Neural cell (in vitro differentiated cells): ENCODE data around the gene SCAP. TPM values are rescaled to one million over a fixed set of nuclear protein-coding genes. Genes with fewer than 3 reads are reported as not detected.
"Not testable (repeated sequence)": the region's sequence is repeated elsewhere in the genome, so short reads cannot be mapped to it uniquely, and the experiment has no call there.

Source experiments
- H2AFZ ChIP-seq: fragments of 200-600, 300-800 bp; sonication (generic), shearing (Covaris generic); 2 replicates; pipeline ENCODE4 v1.6.0; 2014; ENCODE audit warnings: low read depth, mild to moderate bottlenecking, antibody characterized with exemption, low read length, moderate library complexity
- H3F3A ChIP-seq: fragments of 200-600 bp; shearing (Covaris generic); 2 replicates; pipeline ENCODE4 v1.6.1; 2016; ENCODE audit warnings: mild to moderate bottlenecking, moderate library complexity, mixed read lengths, antibody characterized with exemption, low read length; ENCODE audit not compliant: insufficient read depth, poor library complexity, severe bottlenecking
- H3K27ac ChIP-seq: fragments of 200-600, 300-800 bp; sonication (generic), shearing (Covaris generic); 2 replicates; pipeline ENCODE4 v1.5.1; 2014; ENCODE audit warnings: mild to moderate bottlenecking, low read length, moderate library complexity
- H3K27me3 ChIP-seq: fragments of 300-800, 200-600 bp; sonication (generic), shearing (Covaris generic); 2 replicates; pipeline ENCODE4 v1.6.0; 2014; ENCODE audit warnings: mild to moderate bottlenecking, low read depth, low read length, moderate library complexity; ENCODE audit not compliant: insufficient read depth
- H3K36me3 ChIP-seq: fragments of 300-800, 200-600 bp; sonication (generic), shearing (Covaris generic); 2 replicates; pipeline ENCODE4 v1.5.1; 2014; ENCODE audit warnings: mild to moderate bottlenecking, antibody characterized with exemption, low read length, moderate library complexity; ENCODE audit not compliant: insufficient read depth
- H3K4me2 ChIP-seq: fragments of 300-800, 200-600 bp; sonication (generic), shearing (Covaris generic); 2 replicates; pipeline ENCODE4 v1.6.0; 2014; ENCODE audit warnings: mild to moderate bottlenecking, low read length
- H3K4me3 ChIP-seq: fragments of 300-800, 200-600 bp; sonication (generic), shearing (Covaris generic); 2 replicates; pipeline ENCODE4 v1.5.1; 2014; ENCODE audit warnings: mild to moderate bottlenecking, low read length, moderate library complexity
- H3K79me2 ChIP-seq: fragments of 200-600 bp; shearing (Covaris generic); replicated peaks from 2 replicates; pipeline ENCODE4 v1.6.0; 2014; ENCODE audit warnings: mild to moderate bottlenecking, low read length, moderate library complexity; ENCODE audit not compliant: insufficient read depth
- H3K9ac ChIP-seq: fragments of 300-800, 200-600 bp; sonication (generic), shearing (Covaris generic); 2 replicates; pipeline ENCODE4 v1.6.1; 2016; ENCODE audit warnings: mild to moderate bottlenecking, low read length, mixed read lengths
- H3K9me2 ChIP-seq: fragments of 200-600 bp; shearing (Covaris generic); 2 replicates; pipeline ENCODE4 v1.6.1; 2016; ENCODE audit warnings: mild to moderate bottlenecking, low read length, mixed read lengths; ENCODE audit not compliant: insufficient read depth
- H3K9me3 ChIP-seq: fragments of 200-600, 300-800 bp; sonication (generic), shearing (Covaris generic); 2 replicates; pipeline ENCODE4 v1.6.1; 2016; ENCODE audit warnings: mild to moderate bottlenecking, mixed run types, low read length, moderate library complexity, mixed read lengths
- H4K20me1 ChIP-seq: fragments of 200-600 bp; shearing (Covaris generic); 2 replicates; pipeline ENCODE4 v1.6.1; 2016; ENCODE audit warnings: mild to moderate bottlenecking, mixed run types; ENCODE audit not compliant: insufficient read depth
- CTCF ChIP-seq: fragments of 450-650 bp; IDR thresholded peaks from 2 replicates; pipeline ENCODE4 v1.5.1; 2014; ENCODE audit warnings: antibody characterized with exemption, mild to moderate bottlenecking, moderate library complexity; ENCODE audit not compliant: poor library complexity, severe bottlenecking
- EP300 ChIP-seq: fragments of 450-650 bp; conservative IDR thresholded peaks from 2 replicates; pipeline ENCODE4 v1.6.1; 2014; ENCODE audit warnings: antibody characterized with exemption, mild to moderate bottlenecking, moderate library complexity; ENCODE audit not compliant: poor library complexity, severe bottlenecking
- EZH2 ChIP-seq: fragments of 200-600, 300-800 bp; shearing (Covaris generic), sonication (generic); IDR thresholded peaks from 2 replicates; pipeline ENCODE4 v1.6.1; 2014; ENCODE audit warnings: antibody characterized with exemption, low read length, borderline replicate concordance, mild to moderate bottlenecking; ENCODE audit not compliant: insufficient read depth, poor library complexity, severe bottlenecking
- MXI1 ChIP-seq: fragments of 450-650 bp; conservative IDR thresholded peaks from 2 replicates; pipeline ENCODE4 v1.6.1; 2014; ENCODE audit warnings: antibody characterized with exemption, mild to moderate bottlenecking; ENCODE audit not compliant: poor library complexity, severe bottlenecking
- POLR2AphosphoS5 ChIP-seq: IDR thresholded peaks from 2 replicates; pipeline ENCODE4 v1.6.1; 2012
- RAD21 ChIP-seq: fragments of 450-650 bp; conservative IDR thresholded peaks from 2 replicates; pipeline ENCODE4 v1.6.1; 2014; ENCODE audit warnings: antibody characterized with exemption, mild to moderate bottlenecking, moderate library complexity
- REST ChIP-seq: IDR thresholded peaks from 2 replicates; pipeline ENCODE4 v1.6.1; 2012; ENCODE audit warnings: borderline replicate concordance
- SMC3 ChIP-seq: fragments of 450-650 bp; conservative IDR thresholded peaks from 2 replicates; pipeline ENCODE4 v1.6.1; 2014; ENCODE audit warnings: antibody characterized with exemption, mild to moderate bottlenecking, moderate library complexity; ENCODE audit not compliant: poor library complexity
- TAF1 ChIP-seq: IDR thresholded peaks from 2 replicates; pipeline ENCODE4 v1.6.1; 2012; ENCODE audit warnings: low read depth
- polyA plus RNA-seq: library from polyadenylated mRNA; depleted of rRNA; stranded (reverse); fragments of >200 nt; gene quantifications from 2 replicates; pipeline ENCODE4 v1.2.3, GENCODE V29; 2014

Gene SCAP
- polyA plus RNA-seq, 1 donor from 2014 or later: 58.0 TPM

GRCh38 chr3:47482366-47482765, 6.6 kb upstream of the SCAP start:
- Histone ChIP-seq H3K36me3 (no peaks in the 10 kb centered on the region), H3K27ac (no peak overlapping the region), H2AFZ (no peak overlapping the region), H3K4me2 (no peak overlapping the region), H3K27me3 (no peaks in the 10 kb centered on the region), H3K4me3 (no peak overlapping the region), H3K9me3 (no peaks in the 10 kb centered on the region), H3F3A (no peaks in the 10 kb centered on the region), H3K9me2 (no peaks in the 10 kb centered on the region), H4K20me1 (no peaks in the 10 kb centered on the region), H3K79me2 (no peaks in the 10 kb centered on the region), H3K9ac (no peak overlapping the region)
- TF ChIP-seq MXI1 (no peak), RAD21 (no peak), SMC3 (no peak), POLR2AphosphoS5 (no peak), CTCF (no peak), REST (no peak), EZH2 (no peak), TAF1 (no peak), EP300 (no peak)

GRCh38 chr3:47481763-47482162, 6.0 kb upstream of the SCAP start:
- H3K9ac ChIP-seq: not testable (repeated sequence)

GRCh38 chr3:47480267-47480666, 4.5 kb upstream of the SCAP start:
- H3K9me3 ChIP-seq, H2AFZ ChIP-seq, H3F3A ChIP-seq, H3K9me2 ChIP-seq, H3K36me3 ChIP-seq, H3K79me2 ChIP-seq, H3K4me3 ChIP-seq, H4K20me1 ChIP-seq, H3K27ac ChIP-seq, H3K9ac ChIP-seq, H3K4me2 ChIP-seq, H3K27me3 ChIP-seq: not testable (repeated sequence)

More at GRCh38 chr3:47481763-47482162, 6.0 kb upstream of the SCAP start:
- not testable (repeated sequence) for H3K27ac ChIP-seq, H3K9me3 ChIP-seq, H3K79me2 ChIP-seq, H3K36me3 ChIP-seq, H3K4me2 ChIP-seq, H3K4me3 ChIP-seq, H2AFZ ChIP-seq, H4K20me1 ChIP-seq, H3K27me3 ChIP-seq, H3F3A ChIP-seq, H3K9me2 ChIP-seq
